AG10803 (cell line): ENCODE measurements around the gene DCLRE1B.
A peak's percentile ranks its signal among the peaks of the same experiment; 100 is the strongest.
"Not testable (repeated sequence)": the region's sequence is repeated elsewhere in the genome, so short reads cannot be mapped to it uniquely, and the experiment has no call there.

ENCODE experiments used
- DNase-seq: peaks from one replicate; pipeline ENCODE4 v3.0.0; 2010; ENCODE audit warnings: low read depth
- H3K4me3 ChIP-seq: 2 replicates; pipeline ENCODE4 v1.5.1; 2011; ENCODE audit warnings: mild to moderate bottlenecking, low read length, control low read depth
- TF ChIP-seq, protein P1 (sequence below): conservative IDR thresholded peaks from 2 replicates; pipeline ENCODE4 v1.5.1; 2011; ENCODE audit warnings: mild to moderate bottlenecking, low read length, control low read depth, inconsistent platforms

Gene DCLRE1B

DNA sequence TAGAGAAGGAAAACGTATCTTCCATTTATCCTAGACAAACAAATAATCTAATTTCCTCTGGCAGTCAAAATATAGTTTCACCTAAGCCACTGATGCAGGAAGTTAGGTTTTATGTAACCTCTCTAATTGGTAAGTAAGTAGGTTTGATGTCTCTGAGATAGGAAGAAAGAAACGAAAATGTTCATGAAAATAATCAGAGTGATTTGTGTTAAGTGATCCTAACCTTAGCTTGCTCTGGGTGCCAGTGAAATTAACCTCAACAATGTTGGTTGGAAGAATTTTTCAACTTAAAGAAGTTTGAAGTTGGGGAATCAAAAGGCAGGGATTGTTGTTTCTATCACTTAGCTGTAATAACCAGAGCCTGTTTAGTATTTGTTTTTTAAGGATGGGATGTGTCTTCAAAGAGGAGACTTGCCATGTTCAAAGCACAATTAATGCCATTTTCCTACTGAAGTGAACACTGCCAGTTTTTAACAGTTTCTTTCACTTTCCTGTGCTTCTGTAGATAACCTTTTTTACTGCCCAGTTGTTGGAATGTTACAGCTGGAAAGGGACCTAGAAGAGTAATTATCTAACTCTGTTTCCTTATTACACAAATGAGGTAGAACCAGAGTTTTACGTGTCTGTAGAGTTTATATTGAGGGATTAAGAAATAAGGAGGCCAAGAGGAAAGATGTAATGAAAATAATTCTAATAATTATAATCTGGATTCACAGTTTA is 42.4 kb downstream of the DCLRE1B start:
- DNase-seq: no peak
- TF ChIP-seq, protein P1, sequence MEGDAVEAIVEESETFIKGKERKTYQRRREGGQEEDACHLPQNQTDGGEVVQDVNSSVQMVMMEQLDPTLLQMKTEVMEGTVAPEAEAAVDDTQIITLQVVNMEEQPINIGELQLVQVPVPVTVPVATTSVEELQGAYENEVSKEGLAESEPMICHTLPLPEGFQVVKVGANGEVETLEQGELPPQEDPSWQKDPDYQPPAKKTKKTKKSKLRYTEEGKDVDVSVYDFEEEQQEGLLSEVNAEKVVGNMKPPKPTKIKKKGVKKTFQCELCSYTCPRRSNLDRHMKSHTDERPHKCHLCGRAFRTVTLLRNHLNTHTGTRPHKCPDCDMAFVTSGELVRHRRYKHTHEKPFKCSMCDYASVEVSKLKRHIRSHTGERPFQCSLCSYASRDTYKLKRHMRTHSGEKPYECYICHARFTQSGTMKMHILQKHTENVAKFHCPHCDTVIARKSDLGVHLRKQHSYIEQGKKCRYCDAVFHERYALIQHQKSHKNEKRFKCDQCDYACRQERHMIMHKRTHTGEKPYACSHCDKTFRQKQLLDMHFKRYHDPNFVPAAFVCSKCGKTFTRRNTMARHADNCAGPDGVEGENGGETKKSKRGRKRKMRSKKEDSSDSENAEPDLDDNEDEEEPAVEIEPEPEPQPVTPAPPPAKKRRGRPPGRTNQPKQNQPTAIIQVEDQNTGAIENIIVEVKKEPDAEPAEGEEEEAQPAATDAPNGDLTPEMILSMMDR: no peak
- no peak overlapping the region for H3K4me3 ChIP-seq

DNA sequence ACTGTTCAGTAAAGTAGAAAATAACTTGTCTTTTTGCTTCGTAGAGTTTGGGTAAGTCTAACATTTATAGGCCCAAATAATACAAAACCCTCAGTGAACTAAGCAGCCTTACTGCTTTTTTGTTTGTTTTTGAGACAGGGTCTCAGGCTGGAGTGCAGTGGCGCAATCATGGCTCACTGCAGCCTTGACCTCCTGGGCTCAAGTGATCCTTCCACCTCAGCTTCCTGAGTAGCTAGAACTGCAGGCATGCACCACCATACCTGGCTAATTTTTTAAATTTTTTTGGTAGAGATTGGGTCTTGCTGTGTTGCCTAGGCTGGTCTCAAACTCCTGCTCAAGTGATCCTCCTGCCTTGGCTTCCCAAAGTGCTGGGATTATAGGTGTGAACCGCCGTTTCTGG is 43.0 kb downstream of the DCLRE1B start:
- not testable (repeated sequence) for H3K4me3 ChIP-seq, DNase-seq

DNA sequence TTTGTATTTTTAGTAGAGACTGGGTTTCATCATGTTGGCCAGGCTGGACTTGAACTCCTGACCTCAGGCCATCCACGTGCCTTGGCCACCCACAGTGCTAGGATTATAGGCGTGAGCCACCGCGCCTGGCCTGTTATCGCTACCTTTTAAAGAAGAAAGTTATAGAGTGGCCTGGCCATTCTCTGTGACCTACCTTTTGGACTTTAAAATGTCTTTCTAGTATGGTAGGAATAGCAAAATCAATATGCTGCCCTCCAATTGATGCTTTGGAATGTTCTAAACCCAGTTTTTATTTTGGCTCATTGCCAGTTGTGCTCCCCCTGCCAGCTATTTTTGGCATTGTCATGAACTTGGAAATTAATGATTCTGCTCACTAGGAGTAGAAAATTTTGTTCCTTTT is 43.9 kb downstream of the DCLRE1B start:
- DNase-seq: no peak
- TF ChIP-seq, protein P1: peak; percentile 45
- no peak overlapping the region for H3K4me3 ChIP-seq

DNA sequence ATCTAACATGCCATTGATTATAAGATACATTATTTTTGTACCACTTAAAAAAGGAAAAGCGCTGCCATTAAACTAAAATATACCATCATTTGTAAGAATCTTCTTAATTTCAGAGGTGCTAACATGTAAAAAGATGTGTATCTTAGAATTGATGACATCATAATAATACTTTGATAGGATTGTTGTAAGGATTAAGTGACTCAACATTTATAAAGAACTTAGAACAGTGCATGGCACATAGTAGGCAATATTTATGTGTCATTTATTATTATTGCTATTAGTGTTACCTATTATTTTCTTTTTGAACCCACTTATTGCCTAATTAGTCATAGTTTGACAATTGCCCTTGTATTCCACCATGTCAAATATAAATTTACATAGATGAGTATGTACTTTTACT is 45.8 kb downstream of the DCLRE1B start:
- no peak overlapping the region for H3K4me3 ChIP-seq
- TF ChIP-seq, protein P1: no peak
- DNase-seq: no peak

DNA sequence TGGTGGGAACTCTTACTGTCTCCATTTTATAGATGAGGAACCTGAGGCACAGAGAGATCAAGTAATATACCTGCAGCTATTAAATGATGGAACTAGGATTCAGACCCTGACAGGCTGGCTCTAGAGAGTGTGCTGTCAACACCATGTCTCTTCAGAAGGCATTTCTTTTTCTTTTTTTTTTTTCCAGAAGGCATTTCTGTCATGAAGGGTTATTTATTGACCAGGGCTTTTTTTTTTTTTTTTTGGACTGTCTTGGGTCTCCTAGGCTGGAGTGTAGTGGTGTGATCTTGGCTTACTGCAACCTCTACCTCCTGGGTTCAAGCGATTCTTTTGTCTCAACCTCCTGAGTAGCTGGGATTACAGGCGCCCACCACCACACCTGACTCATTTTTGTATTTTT is 46.6 kb downstream of the DCLRE1B start:
- TF ChIP-seq, protein P1: no peak
- H3K4me3 ChIP-seq: no peak overlapping the region
- DNase-seq: no peak

DNA sequence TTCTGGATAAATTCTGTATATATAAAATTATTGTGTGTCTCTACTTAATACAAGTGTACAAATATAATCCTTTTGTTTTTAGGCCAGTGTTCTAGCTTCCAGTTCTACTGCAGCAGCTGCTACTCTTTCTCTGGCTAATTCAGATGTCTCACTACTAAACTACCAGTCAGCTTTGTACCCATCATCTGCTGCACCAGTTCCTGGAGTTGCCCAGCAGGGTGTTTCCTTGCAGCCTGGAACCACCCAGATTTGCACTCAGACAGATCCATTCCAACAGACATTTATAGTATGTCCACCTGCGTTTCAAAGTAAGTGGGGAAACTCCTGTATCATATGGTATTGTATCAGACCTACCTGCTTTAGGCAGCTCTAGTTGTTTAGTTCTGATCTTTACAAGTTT is 52.9 kb downstream of the DCLRE1B start:
- H3K4me3 ChIP-seq: no peak overlapping the region
- no peak for DNase-seq
- TF ChIP-seq, protein P1: no peak

DNA sequence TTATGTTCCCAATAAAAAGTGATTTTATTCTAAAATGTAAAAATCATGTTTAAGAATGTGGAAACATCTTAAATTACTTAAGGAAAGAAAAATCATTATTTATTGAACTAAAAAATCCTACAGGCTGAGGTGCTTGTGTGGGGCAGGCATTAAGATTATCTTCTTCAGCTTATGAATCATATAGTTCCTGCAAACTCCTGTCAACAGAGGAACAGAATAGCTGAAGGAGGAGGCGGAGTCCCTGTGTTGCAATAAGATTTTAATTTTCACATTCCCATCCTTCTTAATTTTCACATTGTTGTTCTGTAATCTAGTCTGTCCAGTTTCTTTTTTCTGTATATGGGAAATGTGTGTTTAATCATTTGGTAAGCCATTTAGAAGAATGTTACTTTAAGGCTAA is 53.6 kb downstream of the DCLRE1B start:
- no peak overlapping the region for H3K4me3 ChIP-seq
- TF ChIP-seq, protein P1: no peak
- no peak for DNase-seq
